ENCODE measurements around the gene RGPD3. TPM values are rescaled to one million over a fixed set of nuclear protein-coding genes. Genes with fewer than 3 reads are reported as not detected.
"Not testable (repeated sequence)": the region's sequence is repeated elsewhere in the genome, so short reads cannot be mapped to it uniquely, and the experiment has no call there.

RGPD3 gene
- total and polyA plus RNA-seq, 9 donors = 0.05 to 0.44 (median 0.13) TPM

DNA sequence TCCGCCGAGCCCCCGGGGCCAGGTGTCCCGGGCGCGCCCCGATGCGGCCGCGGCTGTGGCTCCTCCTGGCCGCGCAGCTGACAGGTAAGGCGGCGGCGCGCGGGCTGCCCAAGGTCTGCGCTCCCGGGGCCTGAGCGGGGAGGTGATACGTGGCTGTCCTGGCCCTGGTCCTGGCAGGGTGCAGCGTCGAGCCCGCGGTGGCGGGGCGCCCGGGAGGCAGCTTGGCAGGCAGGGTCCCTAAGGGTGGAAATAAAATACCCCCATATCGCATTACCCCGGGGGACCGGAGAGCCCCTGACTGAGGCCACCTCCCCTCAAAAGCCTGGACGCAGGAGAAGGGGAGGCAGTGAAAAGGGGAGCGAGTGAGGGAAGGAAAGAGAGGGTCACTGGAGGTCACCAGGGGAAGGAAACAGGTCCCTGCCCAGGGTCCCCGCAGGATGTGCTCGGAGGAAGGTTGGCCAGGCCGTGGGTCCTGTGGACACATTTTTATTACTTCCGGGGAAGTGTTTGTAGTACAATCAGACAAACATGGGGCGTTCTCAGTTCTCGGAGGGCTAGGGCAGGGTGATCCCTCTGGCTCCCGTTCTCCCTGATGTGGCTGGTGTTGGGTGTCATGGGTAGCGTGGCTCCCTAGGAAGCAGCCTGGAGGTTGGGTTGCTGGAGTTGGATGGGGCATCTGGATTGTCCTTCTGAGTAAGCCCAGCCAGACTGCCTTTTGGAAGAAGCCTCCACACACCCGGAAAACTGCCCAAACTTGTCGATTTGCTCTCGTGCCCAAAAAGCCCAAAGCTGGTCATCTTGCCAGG lies 19.4 kb upstream of the RGPD3 start:
- not testable (repeated sequence) for DNase-seq; H3K27me3 ChIP-seq (ENCODE audit: control insufficient read depth, insufficient read depth, low read length); H3K9me3 ChIP-seq (replicated peaks; ENCODE audit: control insufficient read depth, low read depth, low read length); H3K4me1 ChIP-seq (ENCODE audit: control insufficient read depth, insufficient read depth, low read length); H3K36me3 ChIP-seq (ENCODE audit: control insufficient read depth, insufficient read depth, low read length); H3K4me3 ChIP-seq (ENCODE audit: low read length); H3K27ac ChIP-seq (ENCODE audit: low read length)
- 16% methylated on average over 27 of the region's 44 CpGs for WGBS (ENCODE audit: insufficient coverage)

DNA sequence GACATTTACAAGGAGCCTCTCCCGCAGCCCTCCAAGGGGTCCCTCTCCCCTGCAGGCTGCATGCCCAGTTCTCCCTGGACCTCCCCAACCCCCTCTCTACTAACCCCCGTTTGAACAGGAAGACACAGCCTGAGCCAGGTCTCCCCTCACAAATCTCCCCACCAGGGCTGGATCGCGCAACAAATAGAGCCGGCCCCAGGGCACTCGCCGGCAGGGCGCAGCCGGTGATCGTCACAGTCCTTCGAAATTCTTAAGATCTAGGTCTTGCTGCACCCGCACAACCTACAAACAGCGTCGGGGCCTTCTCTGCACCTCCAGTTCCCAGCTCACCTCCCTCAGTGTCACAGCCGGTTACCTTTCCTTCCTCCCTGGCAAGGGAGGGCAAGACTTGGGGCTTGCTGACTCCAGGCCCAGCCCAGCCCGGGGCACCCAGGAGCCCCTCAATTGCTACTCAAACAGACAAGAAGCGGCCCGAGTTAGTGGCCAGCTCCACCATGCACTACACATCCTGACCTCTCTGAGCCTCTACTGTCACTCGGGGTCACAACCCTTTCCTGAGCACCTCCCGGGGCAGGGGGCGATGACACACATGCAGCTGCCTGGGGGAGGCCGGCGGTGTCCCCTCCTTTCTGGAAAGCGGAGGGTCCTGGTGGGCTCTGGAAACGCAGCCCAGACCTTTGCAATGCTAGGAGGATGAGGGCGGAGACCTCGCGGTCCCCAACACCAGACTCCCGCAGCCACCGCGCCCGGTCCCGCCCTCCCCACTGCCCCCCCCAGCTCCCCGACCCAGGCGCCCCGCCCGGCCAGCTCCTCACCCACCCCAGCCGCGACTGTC lies 18.6 kb upstream of the RGPD3 start, which contains the start of gene CD8B2:
Gene CD8B2, plus strand, starts transcription at position 814 of the 835 bp plus-strand sequence. CDS start 63 bp downstream, outside the sequence.
- 18% methylated on average over 2 of the region's 39 CpGs for WGBS (ENCODE audit: insufficient coverage)
- not testable (repeated sequence) for DNase-seq; H3K4me1 ChIP-seq (ENCODE audit: control insufficient read depth, insufficient read depth, low read length); H3K36me3 ChIP-seq (ENCODE audit: control insufficient read depth, insufficient read depth, low read length); H3K27me3 ChIP-seq (ENCODE audit: control insufficient read depth, insufficient read depth, low read length); H3K9me3 ChIP-seq (replicated peaks; ENCODE audit: control insufficient read depth, low read depth, low read length); H3K4me3 ChIP-seq (ENCODE audit: low read length); H3K27ac ChIP-seq (ENCODE audit: low read length)

DNA sequence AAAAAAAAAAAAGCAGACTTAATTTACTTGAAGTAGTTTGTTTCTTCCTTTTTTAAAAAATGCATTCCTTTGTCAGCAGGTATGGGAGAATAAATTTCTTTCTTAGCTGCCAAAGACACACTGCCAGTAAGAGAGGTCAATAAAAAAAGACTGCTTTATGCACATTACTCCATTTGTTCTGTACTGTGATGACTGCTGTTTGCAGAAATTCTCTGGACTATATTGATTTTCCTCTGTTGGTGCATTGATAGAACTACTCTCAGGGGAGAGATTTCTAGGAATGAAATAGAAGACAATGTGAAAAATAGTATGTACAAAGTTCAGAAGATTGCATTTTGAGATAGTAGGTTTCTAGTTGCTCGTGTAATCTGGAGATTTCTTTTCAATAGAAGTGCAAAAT lies 11.3 kb upstream of the RGPD3 start:
- not testable (repeated sequence) for H3K27ac ChIP-seq (ENCODE audit: low read length); H3K27me3 ChIP-seq (ENCODE audit: control insufficient read depth, insufficient read depth, low read length); DNase-seq; H3K36me3 ChIP-seq (ENCODE audit: control insufficient read depth, insufficient read depth, low read length); H3K4me3 ChIP-seq (ENCODE audit: low read length); H3K9me3 ChIP-seq (replicated peaks; ENCODE audit: control insufficient read depth, low read depth, low read length); H3K4me1 ChIP-seq (ENCODE audit: control insufficient read depth, insufficient read depth, low read length)
- no CpG with 5 or more reads among the region's 1 CpG for WGBS (ENCODE audit: insufficient coverage)

DNA sequence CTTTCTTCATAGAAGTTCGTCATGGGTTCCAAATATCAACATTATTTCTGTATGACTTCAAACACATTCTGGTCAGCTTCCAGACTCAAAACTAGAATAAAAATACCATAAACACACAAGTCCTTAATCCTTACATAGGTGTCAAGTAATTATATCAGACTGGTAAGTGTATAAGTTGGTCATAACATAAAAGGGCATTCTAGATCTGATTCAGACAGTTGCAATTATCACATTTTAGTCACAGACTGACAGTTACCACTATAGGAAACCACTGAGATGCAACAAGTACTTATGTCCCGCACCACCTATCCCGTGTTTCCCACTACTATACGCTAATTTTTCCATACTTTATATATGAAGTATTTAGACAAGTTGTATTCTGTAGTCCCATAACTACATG lies 9.4 kb upstream of the RGPD3 start:
- WGBS (ENCODE audit: insufficient coverage) = no CpG with 5 or more reads among the region's 4 CpGs
- DNase-seq; H3K36me3 ChIP-seq (ENCODE audit: control insufficient read depth, insufficient read depth, low read length): not testable (repeated sequence)

DNA sequence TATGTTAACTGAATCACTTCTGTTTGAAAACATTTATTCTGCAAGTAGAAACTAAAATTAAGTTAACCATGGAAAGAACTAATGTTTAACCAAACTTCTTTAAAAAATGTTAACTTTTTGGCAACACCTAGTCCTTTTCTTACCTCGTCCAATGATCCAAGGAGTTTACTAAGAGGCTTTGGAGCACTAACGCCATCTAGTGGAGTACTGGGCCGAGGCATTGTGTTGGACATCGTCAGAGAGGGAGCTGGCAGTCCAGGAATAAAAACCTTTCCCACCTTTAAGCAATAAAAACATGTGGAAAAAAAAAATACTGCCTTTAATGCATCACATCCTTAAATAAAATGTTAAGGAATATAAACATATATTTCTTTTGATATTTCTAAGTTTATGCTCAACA lies 2.4 kb upstream of the RGPD3 start:
- no CpG with 5 or more reads among the region's 4 CpGs for WGBS (ENCODE audit: insufficient coverage)
- H3K27me3 ChIP-seq (ENCODE audit: control insufficient read depth, insufficient read depth, low read length); DNase-seq; H3K4me3 ChIP-seq (ENCODE audit: low read length); H3K4me1 ChIP-seq (ENCODE audit: control insufficient read depth, insufficient read depth, low read length); H3K36me3 ChIP-seq (ENCODE audit: control insufficient read depth, insufficient read depth, low read length); H3K27ac ChIP-seq (ENCODE audit: low read length); H3K9me3 ChIP-seq (replicated peaks; ENCODE audit: control insufficient read depth, low read depth, low read length): not testable (repeated sequence)

More for the DNA sequence above, 9.4 kb upstream of the RGPD3 start:
- H3K27ac ChIP-seq (ENCODE audit: low read length); H3K4me1 ChIP-seq (ENCODE audit: control insufficient read depth, insufficient read depth, low read length); H3K27me3 ChIP-seq (ENCODE audit: control insufficient read depth, insufficient read depth, low read length); H3K9me3 ChIP-seq (replicated peaks; ENCODE audit: control insufficient read depth, low read depth, low read length); H3K4me3 ChIP-seq (ENCODE audit: low read length): not testable (repeated sequence)

DNA sequence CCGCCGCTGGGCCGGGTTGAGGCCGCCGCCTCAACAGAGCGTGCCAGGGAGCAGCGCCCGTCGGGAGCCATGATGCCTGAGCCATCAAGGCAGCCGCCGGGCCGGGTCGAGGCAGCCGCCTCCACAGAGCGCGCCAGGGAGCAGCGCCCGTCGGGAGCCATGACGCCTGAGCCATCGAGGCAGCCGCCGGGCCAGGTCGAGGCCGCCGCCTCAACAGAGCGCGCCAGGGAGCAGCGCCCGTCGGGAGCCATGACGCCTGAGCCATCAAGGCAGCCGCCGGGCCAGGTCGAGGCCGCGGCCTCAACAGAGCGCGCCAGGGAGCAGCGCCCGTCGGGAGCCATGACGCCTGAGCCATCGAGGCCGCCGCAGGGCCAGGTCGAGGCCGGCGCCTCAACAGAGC lies 697 bp downstream of the RGPD3 start:
- not testable (repeated sequence) for DNase-seq; H3K4me3 ChIP-seq (ENCODE audit: low read length); H3K36me3 ChIP-seq (ENCODE audit: control insufficient read depth, insufficient read depth, low read length); H3K4me1 ChIP-seq (ENCODE audit: control insufficient read depth, insufficient read depth, low read length); H3K9me3 ChIP-seq (replicated peaks; ENCODE audit: control insufficient read depth, low read depth, low read length); H3K27me3 ChIP-seq (ENCODE audit: control insufficient read depth, insufficient read depth, low read length); H3K27ac ChIP-seq (ENCODE audit: low read length)
- 97% methylated on average over 26 of the region's 49 CpGs for WGBS (ENCODE audit: insufficient coverage)

DNA sequence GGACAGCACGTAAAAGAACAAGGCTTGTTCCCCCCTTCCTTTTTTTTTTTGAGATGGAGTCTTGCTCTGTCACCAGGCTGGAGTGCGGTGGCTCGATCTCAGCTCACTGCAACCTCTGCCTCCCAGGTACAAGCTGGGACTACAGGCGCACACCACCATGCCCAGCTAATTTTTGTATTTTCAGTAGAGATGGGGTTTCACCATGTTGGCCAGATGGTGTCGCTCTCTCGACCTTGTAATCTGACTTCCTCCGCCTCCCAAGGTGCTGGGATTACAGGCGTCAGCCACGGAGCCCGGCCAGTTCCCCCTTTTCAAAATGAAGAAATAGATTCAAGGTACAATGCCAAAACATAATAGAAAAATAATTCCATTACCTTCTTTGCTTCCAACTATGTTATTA lies 6.3 kb downstream of the RGPD3 start:
- not testable (repeated sequence) for H3K36me3 ChIP-seq (ENCODE audit: control insufficient read depth, insufficient read depth, low read length); H3K4me3 ChIP-seq (ENCODE audit: low read length); H3K27ac ChIP-seq (ENCODE audit: low read length); H3K4me1 ChIP-seq (ENCODE audit: control insufficient read depth, insufficient read depth, low read length); H3K27me3 ChIP-seq (ENCODE audit: control insufficient read depth, insufficient read depth, low read length); H3K9me3 ChIP-seq (replicated peaks; ENCODE audit: control insufficient read depth, low read depth, low read length)
- WGBS (ENCODE audit: insufficient coverage) = 60% methylated on average over 1 of the region's 10 CpGs
- peak; percentile 2 for DNase-seq

DNA sequence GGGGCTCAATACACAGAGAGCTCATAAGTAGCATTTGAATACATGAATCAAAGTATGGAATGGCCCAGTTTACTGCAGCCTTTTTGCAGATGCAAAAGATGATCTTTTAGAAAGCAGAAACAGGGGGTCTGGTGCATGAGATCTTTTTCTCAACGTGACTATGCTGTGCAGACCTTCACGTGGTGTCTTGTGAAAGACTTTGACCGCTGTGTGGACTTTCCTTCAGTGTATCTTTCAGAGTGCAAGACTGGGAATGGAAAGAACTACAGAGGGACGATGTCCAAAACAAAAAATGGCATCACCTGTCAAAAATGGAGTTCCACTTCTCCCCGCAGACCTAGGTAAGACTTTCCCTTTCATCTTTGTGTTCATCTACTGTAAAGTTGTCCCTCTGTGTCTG lies 77.5 kb downstream of the RGPD3 start:
- not testable (repeated sequence) for H3K36me3 ChIP-seq (ENCODE audit: control insufficient read depth, insufficient read depth, low read length); H3K9me3 ChIP-seq (replicated peaks; ENCODE audit: control insufficient read depth, low read depth, low read length); DNase-seq; H3K27me3 ChIP-seq (ENCODE audit: control insufficient read depth, insufficient read depth, low read length); H3K4me1 ChIP-seq (ENCODE audit: control insufficient read depth, insufficient read depth, low read length); H3K4me3 ChIP-seq (ENCODE audit: low read length); H3K27ac ChIP-seq (ENCODE audit: low read length)
- no CpG with 5 or more reads among the region's 5 CpGs for WGBS (ENCODE audit: insufficient coverage)

DNA sequence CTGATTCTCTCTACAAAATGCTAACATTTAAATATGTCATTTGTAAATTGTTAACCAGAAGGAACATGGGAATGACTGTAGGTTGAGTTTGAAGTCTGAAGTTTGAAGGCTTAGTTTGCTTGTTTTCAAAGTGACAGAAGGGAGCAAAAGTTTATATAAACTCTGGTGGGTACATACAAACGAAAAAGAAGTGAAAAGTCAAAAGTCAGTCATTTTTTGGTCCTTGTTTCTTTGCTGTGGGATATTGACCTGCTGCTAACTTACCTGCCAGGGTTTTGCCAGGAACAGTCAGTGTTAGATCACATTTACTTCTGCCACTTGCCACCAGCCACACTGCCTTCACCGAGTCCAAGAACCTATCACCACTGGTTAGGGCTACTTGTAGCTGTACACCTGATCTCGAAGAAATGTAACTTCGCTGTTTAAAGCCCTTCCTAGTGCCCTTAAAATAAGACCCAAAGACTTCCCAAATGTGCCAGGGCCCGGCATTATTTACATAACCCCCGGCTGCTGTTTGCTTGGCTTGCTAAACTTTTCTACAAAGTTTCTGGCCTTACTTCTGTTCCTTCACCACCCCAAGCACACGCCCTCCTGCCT lies 79.3 kb downstream of the RGPD3 start:
- not testable (repeated sequence) for H3K9me3 ChIP-seq (replicated peaks; ENCODE audit: control insufficient read depth, low read depth, low read length)

DNA sequence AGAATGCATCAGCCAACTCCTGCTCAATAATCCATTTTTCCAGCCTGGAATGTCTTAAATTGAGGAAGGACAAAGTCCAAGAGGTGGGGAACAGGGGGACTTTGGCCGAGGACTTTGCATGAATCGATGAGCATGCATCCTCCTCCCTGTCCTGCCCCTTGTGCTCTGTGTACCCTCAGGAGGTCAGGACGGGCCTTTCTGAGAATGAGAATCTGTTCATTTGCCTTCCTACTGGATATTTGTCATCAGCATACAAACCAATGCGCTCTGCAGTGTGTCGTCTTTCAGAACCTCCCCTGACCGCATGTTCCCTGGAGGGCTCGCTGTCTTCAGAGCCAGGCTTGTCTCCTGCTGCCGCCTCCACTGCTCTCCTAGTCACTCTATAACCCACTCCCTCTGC lies 83.7 kb downstream of the RGPD3 start:
- WGBS (ENCODE audit: insufficient coverage) = 92% methylated on average over 3 of the region's 8 CpGs
- not testable (repeated sequence) for DNase-seq; H3K4me1 ChIP-seq (ENCODE audit: control insufficient read depth, insufficient read depth, low read length); H3K9me3 ChIP-seq (replicated peaks; ENCODE audit: control insufficient read depth, low read depth, low read length); H3K27ac ChIP-seq (ENCODE audit: low read length); H3K4me3 ChIP-seq (ENCODE audit: low read length); H3K27me3 ChIP-seq (ENCODE audit: control insufficient read depth, insufficient read depth, low read length); H3K36me3 ChIP-seq (ENCODE audit: control insufficient read depth, insufficient read depth, low read length)

More for the DNA sequence above, 79.3 kb downstream of the RGPD3 start:
- DNase-seq; H3K4me1 ChIP-seq (ENCODE audit: control insufficient read depth, insufficient read depth, low read length); H3K27me3 ChIP-seq (ENCODE audit: control insufficient read depth, insufficient read depth, low read length); H3K27ac ChIP-seq (ENCODE audit: low read length); H3K36me3 ChIP-seq (ENCODE audit: control insufficient read depth, insufficient read depth, low read length); H3K4me3 ChIP-seq (ENCODE audit: low read length): not testable (repeated sequence)
- 80% methylated on average over 1 of the region's 7 CpGs for WGBS (ENCODE audit: insufficient coverage)

Measured in muscle of leg (tissue), 11 donors.